Effector CD8-positive, alpha-beta T cell (primary cell): Measurements from ENCODE around the gene PAEP.
"Not testable (repeated sequence)": the region's sequence is repeated elsewhere in the genome, so short reads cannot be mapped to it uniquely, and the experiment has no call there.

Source experiments
- DNase-seq: peaks from one replicate; lab custom pipeline; 2025; lab: John Stamatoyannopoulos, UW
- total RNA-seq, 4 experiments: gene quantifications; one replicate each; lab custom pipeline; 2026; lab: John Stamatoyannopoulos, UW

The PAEP gene
- total RNA-seq, result 0 reads per million in 4 experiments

GRCh38 chr9:135561391-135562234 lies at the start of gene PAEP:
Gene PAEP, plus strand, starts transcription at chr9:135561756.
- no peak for DNase-seq

DNA sequence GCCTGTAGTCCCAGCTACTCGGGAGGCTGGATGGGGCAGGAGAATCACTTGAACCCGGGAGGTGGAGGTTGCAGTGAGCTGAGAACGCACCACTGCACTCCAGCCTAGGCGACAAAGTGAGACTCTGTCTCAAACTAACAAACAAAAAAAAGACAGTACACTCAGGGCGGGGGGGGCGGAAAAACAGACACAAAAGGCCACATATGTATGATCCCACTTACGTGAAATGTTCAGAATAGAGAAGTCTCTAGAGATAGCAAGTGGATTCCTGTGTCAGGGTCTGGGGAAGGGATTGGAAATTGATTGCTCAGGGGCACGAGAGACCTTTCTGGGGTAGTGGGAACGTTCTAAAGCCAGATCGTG lies 49.3 kb upstream of the PAEP start:
- DNase-seq, result no peak

- DNase-seq, result no peak
Measured at GRCh38 chr9:135512904-135513303, 48.7 kb upstream of the PAEP start.

DNA sequence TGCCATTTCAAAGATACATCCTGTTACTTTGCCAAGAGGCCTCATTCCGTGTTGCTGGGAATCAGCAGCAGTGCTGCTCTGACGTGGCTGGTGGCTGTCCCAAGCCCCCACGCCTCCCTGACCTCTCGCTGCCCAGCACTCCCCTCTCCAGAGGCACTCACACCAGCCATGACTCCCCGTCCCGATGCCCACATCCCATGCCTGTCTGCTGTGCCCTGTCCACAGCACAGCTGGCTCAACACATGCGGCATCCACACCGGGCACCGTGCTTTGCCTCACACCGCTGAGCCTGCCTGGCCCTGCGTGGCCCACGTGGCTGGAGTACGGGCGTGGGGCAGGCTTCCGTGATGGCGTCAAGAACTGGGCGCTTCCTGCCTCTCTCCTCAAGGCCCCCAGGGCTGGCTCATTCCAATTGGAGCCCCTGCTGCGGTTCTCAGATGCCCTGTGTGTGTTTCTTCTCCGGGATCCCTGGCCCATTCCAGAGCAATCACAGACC lies 48.2 kb upstream of the PAEP start:
- DNase-seq, result no peak

GRCh38 chr9:135513906-135514305 lies 47.6 kb upstream of the PAEP start:
- not testable (repeated sequence) for DNase-seq

DNA sequence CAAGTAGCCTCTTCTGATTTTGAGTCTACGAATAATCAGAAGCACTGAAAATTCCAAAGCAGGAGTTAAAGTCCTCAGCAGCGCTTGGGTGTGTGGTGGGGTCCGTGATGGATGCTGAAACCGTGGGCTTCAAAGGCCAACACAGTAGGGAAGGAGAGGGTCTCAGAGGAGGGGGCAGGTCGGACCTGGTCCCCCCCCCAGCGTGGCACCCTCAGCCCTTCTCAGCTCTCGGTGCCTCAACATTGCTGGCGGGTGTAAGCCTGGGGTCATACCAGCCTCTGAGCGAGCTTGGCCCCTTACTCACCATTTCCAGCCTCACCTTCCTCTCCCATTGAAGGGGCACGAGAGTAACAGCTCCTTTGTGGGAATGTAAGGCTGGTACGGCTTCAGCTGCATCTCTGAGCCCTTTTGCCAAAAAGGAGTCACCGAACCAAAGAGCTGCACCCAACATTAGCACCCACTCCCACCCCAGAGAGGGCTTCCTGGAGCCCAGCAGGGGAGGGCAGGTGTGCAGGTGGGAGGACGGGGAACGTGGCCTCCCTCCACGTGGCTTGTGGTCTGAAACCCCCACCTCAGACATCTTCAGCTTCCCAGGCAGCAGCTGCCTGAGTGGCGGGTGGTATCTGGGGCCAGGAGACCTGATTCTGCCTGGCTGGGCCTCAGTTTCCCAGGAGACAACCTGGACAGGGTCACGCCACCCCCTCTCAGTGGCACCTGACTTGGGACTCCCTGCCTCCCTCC lies 47.0 kb upstream of the PAEP start:
- DNase-seq, result no peak

GRCh38 chr9:135515083-135515951 lies 46.2 kb upstream of the PAEP start:
- DNase-seq, result no peak

- no peak for DNase-seq
Measured at GRCh38 chr9:135516132-135516860, 45.3 kb upstream of the PAEP start.

- no peak for DNase-seq
Measured at GRCh38 chr9:135517407-135517822, 44.1 kb upstream of the PAEP start.

DNA sequence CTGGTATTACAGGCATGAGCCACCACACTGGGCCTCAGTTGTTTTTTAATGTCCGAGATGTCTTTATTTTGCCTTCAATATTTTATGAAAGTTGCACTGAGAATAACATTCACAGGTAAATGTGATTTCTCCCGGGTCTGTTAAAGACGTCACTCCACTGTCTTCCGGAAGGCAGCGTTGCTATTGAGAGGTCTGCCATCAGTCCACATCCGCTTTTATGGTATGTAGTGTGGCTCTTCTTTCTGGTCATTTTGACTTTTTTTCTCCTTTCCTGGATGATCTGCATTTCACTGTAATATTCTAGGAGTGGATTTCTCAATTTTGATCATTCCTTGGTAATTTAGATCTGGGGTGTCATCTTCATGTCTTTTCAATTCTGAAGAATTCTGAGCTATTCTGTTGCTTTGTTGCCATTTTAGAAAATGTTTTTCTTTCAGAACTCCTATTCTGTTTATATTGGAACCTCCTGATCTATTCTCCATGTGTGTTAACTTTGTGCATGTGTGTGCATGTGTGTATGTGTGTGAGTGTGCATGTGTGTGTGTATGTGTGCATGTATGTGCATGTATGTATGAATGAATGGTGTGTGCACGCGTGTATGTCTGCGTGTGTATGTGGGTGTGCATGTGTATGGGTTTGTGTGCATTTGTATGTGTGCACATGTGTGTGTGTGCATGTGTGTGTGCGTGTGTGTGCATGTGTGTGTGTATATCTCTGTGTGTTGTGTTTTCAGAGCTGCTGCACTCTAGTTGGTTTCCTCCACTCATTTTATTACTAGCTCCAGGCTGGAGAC lies 42.2 kb upstream of the PAEP start:
- no peak for DNase-seq

GRCh38 chr9:135520916-135521607 lies 40.5 kb upstream of the PAEP start, which contains the start of gene LCN1:
Gene LCN1, plus strand, starts transcription at chr9:135521440. Its CDS starts 58 bp downstream, at chr9:135521498.
- no peak for DNase-seq

DNA sequence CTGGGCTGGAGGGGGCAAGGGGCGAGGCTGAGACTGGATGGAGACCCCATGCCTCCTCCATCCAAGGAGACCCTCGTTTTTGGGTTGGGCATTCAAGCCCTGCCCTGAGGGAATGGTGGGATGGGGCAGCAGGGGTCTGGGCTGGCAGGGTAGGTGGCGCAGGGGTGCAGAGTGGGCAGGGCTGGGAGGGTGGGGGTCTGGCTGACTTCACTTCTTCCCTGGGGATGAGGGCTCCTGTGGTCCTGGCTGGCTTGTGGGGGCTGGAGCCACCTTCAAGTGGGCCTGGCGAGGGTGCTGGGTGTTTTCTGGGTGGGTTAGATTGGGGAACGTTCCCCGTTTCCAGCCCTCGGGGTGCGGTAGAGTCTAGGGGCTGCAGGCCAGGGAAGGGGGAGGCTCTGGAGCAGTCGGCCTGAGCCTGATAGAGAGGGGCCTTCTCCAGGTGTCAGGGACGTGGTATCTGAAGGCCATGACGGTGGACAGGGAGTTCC lies 39.9 kb upstream of the PAEP start:
- no peak for DNase-seq

DNA sequence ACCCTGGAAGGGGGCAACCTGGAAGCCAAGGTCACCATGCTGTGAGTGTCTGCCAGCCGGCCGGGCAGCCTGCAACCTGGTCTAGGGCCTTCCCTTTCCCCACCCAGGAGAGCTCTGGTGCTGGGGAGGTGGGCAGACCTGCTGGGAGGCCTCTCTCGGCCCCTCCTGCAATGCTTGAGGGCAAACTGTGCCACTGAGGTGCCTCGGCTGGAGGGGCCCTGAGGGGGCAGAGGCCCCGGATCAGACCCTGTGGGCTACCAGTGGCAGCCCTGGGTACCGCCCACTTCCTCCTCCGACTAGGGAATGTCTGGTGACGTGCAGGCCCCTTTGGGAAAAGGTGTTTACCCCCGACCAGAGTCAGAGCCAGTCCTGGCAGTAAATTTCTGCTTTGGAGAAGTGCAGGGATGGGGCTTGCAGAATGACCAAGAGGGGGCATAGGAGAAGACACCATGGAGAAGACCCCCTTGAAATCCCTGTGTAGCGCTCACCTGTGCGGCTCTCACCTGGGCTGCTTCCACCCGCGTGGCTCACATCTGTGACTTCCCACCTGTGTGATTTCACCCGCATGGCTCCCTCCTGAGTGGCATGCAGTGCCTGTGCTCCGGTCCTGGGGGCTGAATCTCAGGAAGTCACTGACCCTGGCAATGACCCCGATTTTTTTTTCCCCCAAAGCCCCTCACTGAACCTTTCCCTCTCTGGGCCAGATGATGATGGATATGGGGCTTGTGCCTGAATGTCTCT lies 39.2 kb upstream of the PAEP start:
- DNase-seq, result no peak

DNA sequence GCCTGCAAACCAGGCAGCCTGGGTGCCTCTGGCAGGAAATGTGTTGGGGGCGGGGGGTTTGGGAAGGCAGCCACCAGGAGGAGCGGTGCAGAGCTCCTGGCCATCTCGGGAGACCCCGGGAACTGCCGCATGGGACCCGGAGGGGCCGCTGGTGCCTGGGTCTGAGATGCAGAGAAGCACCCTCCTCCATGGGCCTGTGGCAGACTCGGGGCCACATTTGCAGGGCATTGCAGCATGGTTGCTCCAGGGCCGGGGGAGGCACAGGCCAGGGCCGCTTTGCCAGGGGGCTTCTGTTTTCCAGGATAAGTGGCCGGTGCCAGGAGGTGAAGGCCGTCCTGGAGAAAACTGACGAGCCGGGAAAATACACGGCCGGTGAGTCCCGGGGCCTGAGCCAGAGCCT lies 38.6 kb upstream of the PAEP start:
- DNase-seq, result no peak

GRCh38 chr9:135523521-135524129 lies 37.9 kb upstream of the PAEP start:
- DNase-seq, result no peak

- DNase-seq, result no peak
Measured at GRCh38 chr9:135524130-135524861, 37.3 kb upstream of the PAEP start.

- DNase-seq, result no peak
Measured at GRCh38 chr9:135525241-135526088, 36.1 kb upstream of the PAEP start.
